ENCODE measurements around the gene GPER1.
"Not testable (repeated sequence)": the region's sequence is repeated elsewhere in the genome, so short reads cannot be mapped to it uniquely, and the experiment has no call there.

Gene GPER1

DNA sequence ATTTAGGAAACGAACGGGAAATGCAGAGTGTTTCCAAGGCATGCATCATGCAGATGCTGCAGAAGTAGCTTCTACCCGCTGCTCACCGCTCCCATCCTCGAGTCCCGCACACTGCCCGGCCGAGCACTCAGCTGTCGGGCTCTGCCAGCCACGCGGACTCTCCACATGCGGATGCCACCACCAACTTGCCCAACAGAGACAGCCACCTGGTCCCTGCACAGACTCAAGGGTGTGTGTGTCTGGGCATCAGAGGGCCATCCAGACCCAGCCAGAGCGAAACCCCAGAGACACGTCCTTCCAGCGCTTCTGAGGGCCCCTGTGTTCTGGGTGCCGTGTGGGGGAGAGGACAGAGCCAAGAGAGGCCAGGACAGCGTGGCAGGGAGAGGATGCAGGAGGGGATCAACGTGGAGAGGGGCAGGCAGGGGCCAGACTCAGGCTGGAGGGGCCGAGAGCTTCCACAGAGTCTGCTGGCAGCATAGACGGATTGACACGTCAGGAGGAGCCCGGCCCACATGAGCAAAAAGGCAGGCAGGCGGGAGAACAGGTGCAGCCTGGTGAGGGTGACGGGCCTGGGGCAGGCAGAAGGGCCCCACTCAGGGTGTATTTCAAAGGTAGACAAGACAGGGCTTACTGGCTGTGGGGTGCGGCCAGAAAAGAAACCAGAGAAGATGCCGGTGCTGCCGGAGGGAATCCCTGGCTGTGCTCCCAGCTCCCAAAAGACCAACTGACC lies 18.3 kb downstream of the GPER1 start:
- no peak for DNase-seq

DNA sequence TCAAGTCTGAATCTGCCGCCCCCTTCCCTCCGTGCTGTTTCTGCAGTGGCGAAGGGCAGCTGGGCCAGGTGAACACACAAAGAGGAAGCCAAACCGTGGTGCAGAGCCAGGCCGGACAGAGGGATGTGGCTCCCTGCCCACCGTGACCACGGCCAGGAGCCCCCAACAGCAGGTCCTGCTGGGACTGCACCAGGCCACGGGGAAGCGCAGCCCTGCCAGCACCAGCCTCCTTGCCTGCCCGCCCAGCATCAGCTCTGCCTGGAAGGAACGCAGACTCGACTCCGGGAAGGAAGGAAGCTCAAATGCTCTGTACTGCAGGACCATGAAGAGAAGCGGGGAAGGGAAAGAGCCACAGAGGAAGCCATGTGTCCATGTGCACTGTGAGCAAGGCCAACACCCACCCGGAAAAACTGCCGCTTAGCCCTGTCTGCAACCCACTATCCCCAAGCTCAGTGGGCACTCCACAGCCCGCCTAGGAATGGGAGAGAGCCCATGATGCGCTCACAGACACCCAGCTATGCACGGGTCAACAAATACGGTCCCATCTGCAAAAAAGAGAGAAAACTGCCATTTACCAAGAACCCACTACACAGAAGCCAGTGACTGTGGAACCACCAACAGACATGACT lies 19.0 kb downstream of the GPER1 start:
- no peak for DNase-seq

DNA sequence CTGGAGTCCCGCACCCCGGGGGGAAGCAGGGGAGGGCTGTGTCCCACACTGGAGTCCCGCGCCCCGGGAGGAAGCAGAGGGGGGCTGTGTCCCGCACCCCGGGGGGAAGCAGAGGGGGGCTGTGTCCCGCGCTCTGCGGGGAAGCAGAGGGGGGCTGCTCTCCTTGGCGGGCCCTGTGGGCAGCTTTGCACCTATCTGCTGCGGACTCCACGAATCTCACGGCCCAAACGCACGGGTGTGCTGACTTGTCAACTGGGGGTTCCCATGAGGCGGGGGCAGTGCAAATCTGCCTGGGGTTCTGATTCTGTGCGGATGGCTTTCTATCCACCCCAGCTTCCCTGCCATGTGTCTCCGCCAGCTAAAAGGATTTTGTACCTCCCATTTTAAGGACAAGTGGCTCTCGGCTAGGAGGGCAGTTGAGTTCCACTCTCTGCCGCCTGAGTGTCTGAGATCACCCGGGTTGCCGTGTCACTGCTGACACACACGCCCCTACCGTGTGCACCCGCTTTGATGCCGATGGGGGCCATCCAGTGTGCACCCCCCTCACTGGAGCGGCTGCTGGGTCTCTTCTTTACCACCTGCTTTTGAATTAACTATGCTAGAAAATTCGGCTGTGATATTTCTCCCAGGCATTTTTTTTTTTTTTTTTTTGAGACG lies 20.5 kb downstream of the GPER1 start:
- no peak for DNase-seq

DNA sequence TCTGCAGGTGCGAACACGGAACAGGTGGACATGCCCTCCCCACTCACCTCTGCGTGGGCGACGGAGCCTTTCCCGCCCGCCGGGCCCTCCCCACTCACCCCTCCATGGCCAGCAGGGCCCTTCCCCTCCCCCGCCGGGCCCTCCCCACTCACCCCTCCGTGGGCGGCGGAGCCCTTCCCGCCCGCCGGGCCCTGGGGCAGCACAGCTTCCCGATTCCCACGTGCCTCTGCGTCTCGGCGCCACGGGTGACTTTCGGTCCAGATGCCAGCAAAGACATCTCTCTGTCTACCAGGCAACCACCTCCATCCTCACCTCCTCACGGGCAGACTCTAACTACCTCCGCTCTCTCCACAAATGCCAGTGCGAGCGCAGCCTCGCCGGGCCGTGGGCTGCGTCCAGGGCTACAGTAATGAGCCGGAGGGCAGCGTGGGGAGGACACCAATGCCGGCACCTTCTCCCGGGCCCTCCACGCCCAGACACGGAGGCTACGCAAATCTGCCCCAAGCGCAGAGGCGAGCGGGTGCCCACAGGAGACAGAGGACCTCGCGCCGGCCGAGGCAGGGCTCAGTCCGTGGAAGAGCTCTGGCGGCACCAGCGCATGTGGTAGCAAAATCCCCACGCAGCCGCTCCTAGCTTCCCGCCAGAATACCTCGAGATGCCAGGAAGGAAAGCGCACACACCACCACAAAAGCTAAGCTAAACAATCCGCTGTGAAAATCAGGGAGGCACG lies 21.8 kb downstream of the GPER1 start:
- DNase-seq = no peak

DNA sequence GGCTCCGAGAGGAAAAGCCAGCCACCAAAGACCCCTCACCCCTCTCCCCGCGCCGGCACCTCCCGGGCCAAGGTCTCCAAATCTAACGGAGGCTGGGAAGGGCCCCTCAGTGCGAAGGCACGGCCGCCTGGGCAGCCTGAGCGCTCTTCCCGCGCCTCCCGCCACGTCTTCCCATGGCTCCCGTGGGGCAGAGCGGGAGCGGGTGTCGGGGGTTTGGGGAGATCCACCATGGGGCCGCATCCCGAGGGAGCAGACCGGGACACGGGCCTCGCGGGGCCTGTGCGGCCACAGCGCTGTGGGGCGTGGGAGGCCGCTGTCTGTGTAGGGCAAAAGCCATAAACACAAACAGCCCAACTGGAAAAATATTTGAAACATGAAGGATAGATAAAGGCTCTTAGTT lies 22.4 kb downstream of the GPER1 start:
- no peak for DNase-seq

DNA sequence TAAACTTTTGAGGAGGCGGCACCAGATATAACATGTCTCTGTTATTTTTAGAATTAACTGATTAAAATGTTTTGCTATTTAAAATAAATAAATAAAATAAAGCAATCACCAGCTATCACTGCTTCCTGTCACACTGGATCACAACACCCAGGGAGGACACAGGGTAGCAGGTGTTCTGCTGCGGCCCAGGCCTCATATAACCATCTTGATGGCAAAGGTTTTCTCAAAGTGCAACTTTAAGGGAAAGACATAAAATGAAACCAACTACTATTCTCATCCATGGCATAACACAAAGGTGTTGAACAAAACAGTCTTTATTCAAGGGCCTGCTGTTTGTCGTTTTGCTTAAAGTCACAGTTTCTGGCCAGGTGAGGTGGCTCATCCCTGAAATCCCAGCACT lies 23.2 kb downstream of the GPER1 start:
- DNase-seq = no peak

DNA sequence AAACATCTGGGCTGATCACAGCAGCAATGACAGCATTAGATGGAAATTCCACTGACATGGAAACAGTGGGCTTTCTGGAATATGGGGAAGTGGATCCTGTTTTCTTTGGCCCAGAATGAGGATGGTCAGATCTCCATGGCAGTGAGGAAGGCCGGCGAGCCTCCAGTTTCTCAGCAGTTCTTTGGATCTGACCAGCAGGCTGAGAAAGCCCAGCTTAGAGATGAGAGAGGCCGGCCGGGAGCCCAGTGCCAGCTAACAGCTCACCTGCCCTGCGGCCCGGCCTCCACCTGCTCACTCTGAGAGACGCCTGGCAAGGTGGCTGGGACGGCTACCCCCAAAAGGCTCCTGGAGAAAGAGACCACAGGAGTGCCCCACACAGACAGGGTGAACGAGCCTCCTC lies 24.2 kb downstream of the GPER1 start:
- no peak for DNase-seq

DNA sequence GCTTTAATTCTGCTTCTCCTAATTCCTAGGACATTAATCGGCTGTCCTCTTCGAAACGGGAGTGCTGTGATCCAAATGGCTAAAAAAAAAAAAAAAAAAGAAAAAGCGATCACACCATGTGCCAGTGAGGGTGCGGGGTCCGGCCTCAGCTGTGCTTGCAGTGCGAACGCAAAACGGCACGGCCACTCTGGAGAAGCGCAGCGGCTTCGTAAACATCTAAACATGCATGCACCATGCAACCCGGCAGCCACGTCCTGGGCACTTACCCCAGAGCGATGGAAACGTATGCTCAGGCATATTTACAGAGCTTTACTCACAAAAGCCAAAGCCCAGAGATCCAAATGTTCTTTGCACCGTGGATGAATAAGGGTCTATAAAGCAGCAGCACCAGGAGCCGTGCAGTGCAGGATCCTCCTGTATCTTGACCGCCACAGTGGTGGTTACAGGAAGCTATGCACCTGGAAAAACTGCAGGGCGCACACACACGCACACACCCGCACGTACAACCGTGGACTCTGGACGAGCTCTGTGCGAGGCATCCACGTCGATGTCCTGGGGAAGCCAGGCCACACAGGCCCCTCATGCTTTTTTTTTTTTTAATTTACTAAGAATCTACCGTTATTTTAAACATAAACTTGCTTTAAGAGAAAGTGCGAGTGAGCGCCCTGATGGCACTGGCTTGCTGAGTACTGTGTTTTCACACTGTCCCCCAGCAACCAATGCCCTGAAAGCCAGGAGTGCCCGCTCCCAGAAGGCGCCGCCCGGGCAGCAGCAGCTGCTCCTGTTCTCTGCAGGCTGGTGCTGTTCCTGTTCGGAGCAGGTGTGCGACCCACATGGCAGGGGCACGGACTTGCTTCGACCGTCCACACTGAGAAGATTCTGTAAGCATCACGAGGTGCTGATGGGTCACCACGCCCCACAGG lies 25.0 kb downstream of the GPER1 start:
- no peak for DNase-seq

DNA sequence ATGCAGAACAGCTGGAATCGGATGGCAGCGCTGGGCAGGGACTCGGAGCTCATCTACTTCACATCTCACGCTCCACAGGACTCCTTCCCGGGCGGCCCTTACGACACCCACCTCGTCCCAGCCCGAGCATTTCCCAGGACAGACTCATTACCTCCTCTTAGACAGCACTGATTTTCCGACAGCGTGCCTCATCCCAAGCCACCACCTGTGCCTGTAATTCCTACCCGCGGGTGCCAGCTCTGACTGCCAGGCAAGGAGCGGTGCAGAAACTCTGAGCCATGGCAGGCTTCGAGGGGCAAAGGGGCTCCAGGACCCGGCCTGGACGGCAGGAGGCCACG lies 25.6 kb downstream of the GPER1 start:
- no peak for DNase-seq

DNA sequence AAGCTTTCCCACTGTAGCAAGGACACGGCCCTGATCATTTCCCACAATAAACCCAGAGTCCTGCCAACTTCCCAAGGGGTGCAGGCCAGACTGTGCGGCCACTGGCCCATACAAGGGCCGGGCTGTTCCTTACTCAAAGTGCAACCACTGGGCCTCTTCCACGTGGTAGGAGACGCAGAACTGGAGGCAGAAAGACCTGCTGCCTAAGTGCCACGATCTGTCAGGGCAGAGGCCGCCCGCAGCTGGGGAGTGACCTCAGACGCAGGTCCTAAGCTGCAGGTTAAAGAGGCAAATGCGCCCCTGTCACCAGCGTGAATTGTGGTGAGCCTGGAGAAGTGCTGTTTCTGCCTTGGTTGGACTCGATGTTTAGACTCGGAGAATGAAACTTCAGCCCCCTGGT lies 26.2 kb downstream of the GPER1 start:
- no peak for DNase-seq

DNA sequence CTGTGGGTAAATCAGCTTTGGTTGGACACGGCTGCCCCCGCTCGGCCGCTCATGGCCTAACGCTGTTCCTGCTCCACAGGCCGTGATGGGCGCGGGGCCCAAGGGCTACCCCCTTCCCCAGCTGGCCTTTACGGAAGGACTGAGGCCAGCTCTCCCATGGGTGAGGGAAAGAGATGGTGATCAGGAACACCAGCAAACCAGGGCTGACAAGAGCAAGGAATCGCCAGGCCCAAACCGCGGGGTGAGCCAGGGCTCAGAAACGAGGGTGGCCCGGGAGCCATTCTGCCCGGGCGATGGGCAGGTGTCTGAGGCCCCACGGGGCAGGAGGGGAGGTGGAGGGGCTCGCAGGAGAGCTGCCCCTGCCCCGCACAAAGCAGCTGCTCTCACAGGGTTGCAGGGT lies 26.6 kb downstream of the GPER1 start:
- no peak for DNase-seq

DNA sequence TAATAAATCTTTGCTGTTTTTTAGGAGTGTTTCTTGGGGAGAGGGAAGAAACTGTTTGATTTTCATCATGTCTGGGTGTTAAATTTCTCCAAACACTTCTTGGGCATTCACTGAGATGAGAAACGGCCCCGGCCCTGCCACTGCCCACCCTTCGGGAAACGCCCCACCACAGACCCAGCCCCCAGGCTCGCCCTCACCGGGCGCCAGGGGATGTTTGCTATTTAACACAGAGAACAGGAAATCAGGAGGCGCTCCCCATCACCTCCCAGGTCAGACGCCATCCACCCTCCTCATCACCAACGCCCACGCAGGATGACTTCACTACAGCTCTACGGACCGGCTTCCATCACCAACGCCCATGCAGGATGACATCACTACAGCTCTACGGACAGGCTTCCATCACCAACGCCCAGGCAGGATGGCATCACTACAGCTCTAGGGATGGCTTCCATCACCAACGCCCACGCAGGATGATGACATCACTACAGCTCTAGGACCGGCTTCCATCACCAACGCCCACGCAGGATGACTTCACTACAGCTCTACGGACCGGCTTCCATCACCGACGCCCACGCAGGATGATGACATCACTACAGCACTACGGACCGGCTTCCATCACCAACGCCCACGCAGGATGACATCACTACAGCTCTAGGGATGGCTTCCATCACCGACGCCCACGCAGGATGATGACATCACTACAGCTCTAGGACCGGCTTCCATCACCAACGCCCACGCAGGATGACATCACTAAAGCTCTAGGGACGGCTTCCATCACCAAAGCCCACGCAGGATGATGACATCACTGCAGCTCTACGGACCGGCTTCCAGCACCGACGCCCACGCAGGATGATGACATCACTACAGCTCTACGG lies 27.5 kb downstream of the GPER1 start:
- DNase-seq = not testable (repeated sequence)

DNA sequence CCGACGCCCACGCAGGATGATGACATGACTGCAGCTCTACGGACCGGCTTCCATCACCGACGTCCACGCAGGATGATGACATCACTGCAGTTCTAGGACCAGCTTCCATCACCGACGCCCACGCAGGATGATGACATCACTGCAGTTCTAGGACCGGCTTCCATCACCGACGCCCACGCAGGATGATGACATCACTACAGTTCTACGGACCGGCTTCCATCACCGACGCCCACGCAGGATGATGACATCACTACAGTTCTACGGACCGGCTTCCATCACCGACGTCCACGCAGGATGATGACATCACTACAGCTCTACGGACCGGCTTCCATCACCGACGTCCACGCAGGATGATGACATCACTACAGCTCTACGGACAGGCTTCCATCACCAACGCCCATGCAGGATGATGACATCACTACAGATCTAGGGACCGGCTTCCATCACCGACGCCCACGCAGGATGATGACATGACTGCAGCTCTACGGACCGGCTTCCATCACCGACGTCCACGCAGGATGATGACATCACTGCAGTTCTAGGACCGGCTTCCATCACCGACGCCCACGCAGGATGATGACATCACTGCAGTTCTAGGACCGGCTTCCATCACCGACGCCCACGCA lies 28.6 kb downstream of the GPER1 start:
- DNase-seq = not testable (repeated sequence)

DNA sequence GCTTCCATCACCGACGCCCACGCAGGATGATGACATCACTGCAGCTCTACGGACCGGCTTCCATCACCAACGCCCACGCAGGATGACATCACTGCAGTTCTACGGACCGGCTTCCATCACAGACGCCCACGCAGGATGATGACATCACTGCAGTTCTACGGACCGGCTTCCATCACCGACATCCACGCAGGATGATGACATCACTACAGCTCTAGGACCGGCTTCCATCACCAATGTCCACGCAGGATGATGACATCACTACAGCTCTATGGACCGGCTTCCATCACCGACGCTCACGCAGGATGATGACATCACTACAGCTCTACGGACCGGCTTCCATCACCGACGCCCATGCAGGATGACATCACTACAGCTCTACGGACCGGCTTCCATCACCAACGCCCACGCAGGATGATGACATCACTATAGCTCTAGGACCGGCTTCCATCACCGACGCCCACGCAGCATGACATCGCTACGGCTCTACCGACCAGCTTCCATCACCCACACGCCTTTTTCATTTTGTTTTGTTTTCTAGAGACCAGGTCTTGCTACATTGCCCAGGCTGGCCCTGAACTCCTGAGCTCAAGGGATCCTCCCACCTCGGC lies 29.5 kb downstream of the GPER1 start:
- DNase-seq = no peak

DNA sequence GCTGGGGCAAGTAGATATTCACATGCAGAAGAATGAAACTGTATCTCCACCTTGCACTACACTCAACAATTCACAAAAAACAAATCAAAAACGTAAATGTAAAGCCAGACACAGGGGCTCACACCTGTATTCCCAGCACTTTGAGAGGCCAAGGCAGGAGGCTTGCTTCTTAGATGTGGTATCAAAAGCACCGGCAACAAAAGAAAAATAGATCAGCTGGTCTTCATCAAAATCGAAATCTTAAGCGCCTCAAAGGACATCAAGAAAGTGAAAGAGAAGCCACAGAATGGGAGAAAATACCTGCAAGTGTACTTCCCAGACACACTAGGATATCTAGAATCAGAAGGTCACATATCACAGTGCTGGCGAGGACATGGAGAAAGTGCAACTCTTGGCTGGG lies 31.3 kb downstream of the GPER1 start:
- no peak for DNase-seq

DNA sequence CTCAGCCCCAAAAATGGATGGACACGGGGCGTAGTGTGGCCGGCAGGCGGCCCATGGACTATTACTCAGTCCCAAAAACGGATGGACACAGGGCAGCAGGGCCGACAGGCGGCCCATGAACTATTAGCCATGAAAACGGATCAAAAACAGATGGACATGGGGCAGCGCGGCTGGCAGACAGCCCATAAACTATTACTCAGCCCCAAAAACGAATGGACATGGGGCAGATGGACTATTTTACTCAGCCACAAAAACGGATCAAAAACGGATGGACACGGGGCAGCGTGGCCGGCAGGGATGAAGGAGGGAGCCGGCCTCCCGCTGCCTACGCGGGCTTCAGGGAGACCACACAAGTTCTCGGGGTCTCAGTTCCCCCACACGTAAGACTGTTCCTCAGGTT lies 32.9 kb downstream of the GPER1 start:
- DNase-seq = no peak

DNA sequence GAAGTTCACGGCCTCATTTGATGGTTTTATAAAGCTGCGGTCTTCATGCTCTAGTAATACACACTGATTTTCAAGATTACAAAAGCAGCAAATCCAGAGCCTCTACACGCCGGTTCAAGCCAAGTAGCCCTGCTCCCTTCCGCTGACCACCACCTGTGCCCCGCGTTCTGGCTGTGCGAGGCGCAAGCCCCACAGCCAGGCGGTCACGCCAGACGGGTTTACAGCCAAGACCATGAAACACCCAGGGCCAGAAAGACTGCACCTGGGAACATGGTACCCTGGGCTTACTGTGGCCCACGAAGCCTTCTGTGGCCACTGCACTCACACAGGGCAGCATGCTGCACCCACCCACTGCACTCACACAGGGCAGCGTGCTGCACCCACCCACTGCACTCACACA lies 33.6 kb downstream of the GPER1 start:
- no peak for DNase-seq

DNA sequence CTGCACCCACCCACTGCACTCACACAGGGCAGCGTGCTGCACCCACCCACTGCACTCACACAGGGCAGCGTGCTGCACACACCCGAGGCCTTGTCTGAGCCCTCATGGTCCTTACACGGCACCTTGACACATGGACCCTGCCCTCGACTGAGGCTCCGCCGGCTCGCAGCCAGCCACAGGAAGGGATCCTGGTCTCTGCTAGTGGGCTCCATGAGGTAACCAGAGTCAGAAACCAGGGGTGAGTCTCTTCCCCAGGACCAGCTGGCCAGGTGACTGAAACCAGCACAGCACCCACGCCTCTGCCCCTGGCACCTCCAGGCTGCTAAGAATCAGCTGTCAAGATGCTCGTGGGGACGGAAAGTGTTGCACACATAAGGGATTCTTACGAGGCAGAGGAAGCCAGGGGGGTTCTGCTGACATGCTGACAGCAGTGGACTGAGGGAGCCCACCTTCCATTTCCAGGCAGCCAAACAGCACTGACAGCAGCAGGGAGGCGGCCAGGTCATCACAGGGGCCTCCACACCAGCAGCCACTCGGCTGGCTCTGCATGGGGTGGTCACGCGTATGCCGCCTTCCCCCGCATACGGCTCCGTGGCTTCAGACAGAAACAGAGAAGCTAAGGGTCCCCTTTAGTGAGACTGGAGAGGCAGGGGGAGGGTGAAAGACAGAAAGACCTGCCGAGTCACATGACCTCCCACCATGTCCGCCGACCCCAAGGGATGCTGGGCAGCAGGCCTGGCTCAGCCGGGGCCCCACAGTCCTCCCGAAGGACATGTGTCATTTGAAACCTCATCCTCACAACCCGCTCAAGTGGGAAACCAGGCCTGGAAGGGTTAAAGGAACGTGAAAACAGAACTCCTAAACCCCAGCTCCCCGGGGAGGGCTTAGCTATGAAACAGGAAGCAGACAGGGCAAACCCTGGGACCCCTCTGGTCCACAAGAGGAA lies 34.2 kb downstream of the GPER1 start:
- DNase-seq = no peak

DNA sequence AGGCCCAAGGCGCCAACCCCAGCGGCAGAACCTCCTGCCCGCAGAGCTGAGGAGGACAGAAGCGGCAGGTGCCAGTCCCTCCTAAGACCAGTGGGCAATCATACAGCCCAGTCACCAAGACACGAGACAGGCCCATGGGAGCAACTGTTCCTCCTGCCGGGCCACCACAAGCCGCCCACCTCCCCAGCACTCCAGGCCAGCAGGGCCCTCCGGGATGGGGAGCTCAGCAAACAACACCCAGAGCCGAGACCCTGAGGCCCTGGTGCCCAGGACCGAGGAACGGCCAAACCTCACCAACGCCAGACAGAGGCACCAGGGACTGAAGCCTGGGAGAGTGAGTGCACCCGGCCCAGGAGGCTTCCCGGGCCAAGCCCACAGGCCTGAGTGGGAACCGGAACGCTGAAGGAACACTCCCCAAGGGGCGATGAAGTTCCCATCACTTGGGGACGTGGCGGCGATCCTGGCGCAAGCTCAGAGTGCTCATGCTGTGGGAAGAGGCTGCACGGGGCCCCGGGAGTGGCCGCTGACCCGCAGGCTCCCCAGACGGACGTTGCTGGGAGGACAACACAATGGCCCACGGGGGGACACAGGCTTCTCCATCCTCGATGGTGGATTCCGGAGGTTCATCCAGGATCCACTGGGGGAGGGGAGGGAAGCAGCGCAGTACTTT lies 35.1 kb downstream of the GPER1 start:
- no peak for DNase-seq

All from NCI-H2081 treated with DMSO at 0.1 percent for 48 hours (cell line).